GM19238 (cell line): Measurements from ENCODE around the gene TNN.
A peak's percentile ranks its signal among the peaks of the same experiment; 100 is the strongest.
"Not testable (repeated sequence)": the region's sequence is repeated elsewhere in the genome, so short reads cannot be mapped to it uniquely, and the experiment has no call there.

Experiments used
- DNase-seq: peaks from one replicate; pipeline ENCODE4 v3.0.0; 2011; ENCODE audit warnings: low spot score; ENCODE audit not compliant: insufficient read length

TNN gene

GRCh38 chr1:175067362-175068106 lies at the start of gene TNN:
TSS of gene TNN (plus strand) at chr1:175067833. CDS start at chr1:175077419, 9,586 bp downstream.
- DNase-seq = no peak

- no peak for DNase-seq
Observed at GRCh38 chr1:175019524-175019923, 48.1 kb upstream of the TNN start.

- DNase-seq = peak; percentile 84
Observed at GRCh38 chr1:175023043-175023921, 44.4 kb upstream of the TNN start, which contains the start of gene MRPS14. TSS of gene MRPS14 (minus strand) at chr1:175023425. CDS start at chr1:175023408, 17 bp downstream.

GRCh38 chr1:175023922-175024242 lies 43.8 kb upstream of the TNN start:
- not testable (repeated sequence) for DNase-seq

GRCh38 chr1:175024773-175025172 lies 42.9 kb upstream of the TNN start:
- DNase-seq = no peak

- no peak for DNase-seq
Observed at GRCh38 chr1:175033953-175034352, 33.7 kb upstream of the TNN start.

GRCh38 chr1:175034775-175035174 lies 32.9 kb upstream of the TNN start:
- no peak for DNase-seq

GRCh38 chr1:175035865-175036264 lies 31.8 kb upstream of the TNN start:
- no peak for DNase-seq

GRCh38 chr1:175036476-175036875 lies 31.2 kb upstream of the TNN start:
- DNase-seq = no peak

GRCh38 chr1:175037416-175037815 lies 30.2 kb upstream of the TNN start:
- no peak for DNase-seq

- no peak for DNase-seq
Observed at GRCh38 chr1:175040324-175040879, 27.2 kb upstream of the TNN start.

GRCh38 chr1:175042650-175043049 lies 25.0 kb upstream of the TNN start:
- DNase-seq = no peak

- no peak for DNase-seq
Observed at GRCh38 chr1:175043824-175044223, 23.8 kb upstream of the TNN start.

- not testable (repeated sequence) for DNase-seq
Observed at GRCh38 chr1:175044591-175044990, 23.0 kb upstream of the TNN start.

- DNase-seq = no peak
Observed at GRCh38 chr1:175045097-175045496, 22.5 kb upstream of the TNN start.

GRCh38 chr1:175045519-175045918 lies 22.1 kb upstream of the TNN start:
- DNase-seq = no peak

- no peak for DNase-seq
Observed at GRCh38 chr1:175050992-175051391, 16.6 kb upstream of the TNN start.

- no peak for DNase-seq
Observed at GRCh38 chr1:175054736-175055135, 12.9 kb upstream of the TNN start.

- no peak for DNase-seq
Observed at GRCh38 chr1:175062339-175062738, 5.3 kb upstream of the TNN start.

GRCh38 chr1:175062858-175063257 lies 4.8 kb upstream of the TNN start:
- DNase-seq = no peak

GRCh38 chr1:175070818-175071217 lies 3.2 kb downstream of the TNN start:
- no peak for DNase-seq

- DNase-seq = no peak
Observed at GRCh38 chr1:175071276-175071943, 3.8 kb downstream of the TNN start.
